ENCODE results near the gene EVX1.

EVX1 gene

DNA sequence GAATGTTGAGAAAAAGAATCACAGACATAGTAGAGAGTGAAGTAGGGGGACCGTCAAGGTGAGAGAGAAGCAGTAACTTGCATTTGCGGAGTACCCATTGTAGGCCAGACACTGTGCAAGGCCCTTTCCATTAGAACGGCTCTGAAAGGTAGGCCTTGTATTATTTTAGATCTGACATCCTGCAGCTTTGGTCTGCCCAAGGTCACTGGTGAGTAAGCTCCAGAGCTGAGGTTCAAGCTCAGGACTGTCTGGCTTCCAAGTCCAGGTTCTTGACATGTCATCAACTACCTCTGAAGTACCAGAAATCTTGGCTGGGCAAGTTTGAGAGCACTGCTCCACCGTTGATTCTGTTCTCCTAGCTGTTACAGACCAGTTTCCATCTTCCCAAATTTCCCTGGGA is 13.2 kb upstream of the EVX1 start:
- no peak for DNase-seq (ENCODE audit: low read depth in 3 of 3)

- DNase-seq (ENCODE audit: low read depth in 3 of 3) = no peak
These were observed 7.0 kb upstream of the EVX1 start for GRCh38 chr7:27235387-27236311.

GRCh38 chr7:27237735-27238334 is 4.8 kb upstream of the EVX1 start:
- no peak for DNase-seq (ENCODE audit: low read depth in 3 of 3)

DNA sequence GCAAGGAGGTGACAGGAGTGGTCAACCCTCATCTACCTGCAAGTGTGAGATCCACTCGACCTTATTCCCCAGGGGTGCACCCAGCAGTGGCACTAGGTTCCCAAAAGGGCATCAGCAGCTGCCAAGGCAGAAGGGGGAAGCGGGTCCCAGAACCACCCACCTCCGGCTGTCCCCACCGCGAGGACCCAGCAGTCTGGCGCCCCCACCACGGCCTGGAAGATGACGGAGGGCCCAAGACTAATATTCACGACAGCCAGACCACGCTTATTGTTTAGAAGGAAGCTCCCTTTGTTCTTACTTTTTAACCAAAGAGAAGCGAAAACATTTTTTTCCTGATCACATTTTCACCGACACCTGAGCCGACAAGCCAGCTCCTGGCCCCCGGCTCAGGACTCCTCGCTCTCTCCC is 3.6 kb upstream of the EVX1 start:
- DNase-seq (ENCODE audit: low read depth in 3 of 3) = no peak

DNA sequence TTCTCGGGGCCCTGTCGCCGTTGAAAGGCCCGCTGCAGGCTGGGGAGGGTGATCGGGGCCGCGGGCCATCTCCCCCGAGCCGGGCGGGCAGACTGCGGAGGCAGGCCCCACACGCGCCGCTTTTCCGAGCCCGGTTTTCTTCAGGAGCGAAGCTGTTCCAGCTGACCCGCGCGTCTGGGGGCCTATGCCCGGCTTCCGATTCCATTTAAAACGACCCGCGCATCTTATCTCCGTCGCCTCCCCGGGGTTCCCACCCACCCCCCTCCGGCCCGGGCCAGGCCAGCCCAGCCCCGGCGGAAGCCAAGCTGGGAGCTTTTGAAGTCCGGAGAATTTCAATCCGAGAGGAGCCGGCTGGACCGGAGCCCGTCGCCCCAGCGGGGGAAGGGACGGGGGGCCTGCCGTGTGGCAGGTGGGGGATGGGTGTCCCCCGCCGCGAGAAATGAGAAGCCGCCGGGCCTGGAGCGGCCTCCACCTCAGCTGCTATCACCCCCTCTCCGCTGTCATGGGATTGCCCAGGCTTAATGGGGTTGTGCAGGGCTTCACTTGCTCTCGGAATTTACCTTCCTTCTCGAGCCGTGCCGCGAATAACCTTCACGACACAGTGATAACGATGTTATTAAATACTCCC is 3.1 kb upstream of the EVX1 start:
- DNase-seq (ENCODE audit: low read depth in 3 of 3) = no peak

- DNase-seq (ENCODE audit: low read depth in 3 of 3) = no peak
These were observed 2.4 kb upstream of the EVX1 start for GRCh38 chr7:27240015-27240731.

GRCh38 chr7:27241189-27242056 is 1.2 kb upstream of the EVX1 start:
- no peak for DNase-seq (ENCODE audit: low read depth in 3 of 3)

GRCh38 chr7:27242154-27242553 is 448 bp upstream of the EVX1 start:
- DNase-seq (ENCODE audit: low read depth in 3 of 3) = no peak

GRCh38 chr7:27243340-27244163 is 950 bp downstream of the EVX1 start:
- no peak for DNase-seq (ENCODE audit: low read depth in 3 of 3)

DNA sequence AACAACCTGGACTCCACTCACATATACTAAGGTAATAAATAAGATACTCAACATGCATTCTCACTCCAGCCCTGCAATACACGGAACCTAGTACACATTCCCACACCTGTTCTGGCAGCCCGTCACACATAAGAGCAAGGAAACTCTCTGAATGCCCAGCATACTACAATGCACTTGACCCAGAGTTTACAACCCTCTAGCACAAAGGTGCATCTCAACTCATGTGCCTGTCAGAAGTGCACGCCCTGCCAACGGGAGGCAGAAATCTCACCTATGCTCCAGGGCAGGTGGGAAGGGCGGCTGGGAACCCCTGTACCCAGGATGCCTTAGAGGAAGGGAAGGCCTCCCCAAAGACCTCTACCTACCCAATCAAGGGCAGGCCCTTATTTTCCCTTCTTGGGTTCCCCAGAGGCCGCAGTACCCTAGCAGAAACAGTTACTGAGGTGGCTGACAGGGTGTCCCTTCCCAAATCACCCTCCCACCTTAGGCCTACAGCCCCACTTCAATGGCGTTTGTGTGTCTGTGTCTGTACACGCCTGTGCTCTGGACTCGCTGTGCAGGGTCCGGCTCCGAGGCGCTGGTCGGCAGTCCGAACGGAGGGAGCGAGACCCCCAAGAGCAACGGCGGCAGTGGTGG is 2.0 kb downstream of the EVX1 start:
- DNase-seq (ENCODE audit: low read depth in 3 of 3) = no peak

DNA sequence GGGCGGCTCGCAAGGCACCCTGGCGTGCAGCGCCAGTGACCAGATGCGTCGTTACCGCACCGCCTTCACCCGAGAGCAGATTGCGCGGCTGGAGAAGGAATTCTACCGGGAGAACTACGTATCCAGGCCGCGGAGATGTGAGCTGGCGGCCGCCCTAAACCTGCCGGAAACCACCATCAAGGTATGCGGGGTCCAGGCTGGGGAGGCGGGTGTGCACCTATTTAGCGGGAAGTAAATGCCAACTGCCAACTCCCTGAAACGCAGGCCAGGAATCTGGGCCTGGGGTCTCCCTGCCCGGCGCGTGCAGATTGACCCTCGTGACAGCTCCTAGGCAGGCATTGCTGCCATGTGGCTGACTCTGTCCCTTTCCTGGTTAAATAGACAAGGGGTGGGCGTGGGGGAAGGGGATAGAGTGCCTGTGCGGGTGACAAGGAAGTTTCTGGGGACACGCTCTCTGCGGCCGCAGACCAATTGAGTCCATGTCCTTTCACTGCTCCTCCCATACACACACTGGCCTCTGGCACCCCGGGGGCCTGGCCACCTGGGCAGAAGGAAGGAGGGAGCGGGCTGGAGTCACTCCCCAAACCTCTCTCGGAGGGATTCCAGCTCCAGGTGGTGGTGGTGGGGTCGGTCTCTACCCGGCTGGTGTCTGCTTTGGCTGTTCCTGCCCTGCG is 2.7 kb downstream of the EVX1 start:
- no peak for DNase-seq (ENCODE audit: low read depth in 3 of 3)

GRCh38 chr7:27245798-27246691 is 3.4 kb downstream of the EVX1 start:
- DNase-seq (ENCODE audit: low read depth in 3 of 3) = no peak

GRCh38 chr7:27247000-27247399 is 4.4 kb downstream of the EVX1 start:
- DNase-seq (ENCODE audit: low read depth in 3 of 3) = no peak

DNA sequence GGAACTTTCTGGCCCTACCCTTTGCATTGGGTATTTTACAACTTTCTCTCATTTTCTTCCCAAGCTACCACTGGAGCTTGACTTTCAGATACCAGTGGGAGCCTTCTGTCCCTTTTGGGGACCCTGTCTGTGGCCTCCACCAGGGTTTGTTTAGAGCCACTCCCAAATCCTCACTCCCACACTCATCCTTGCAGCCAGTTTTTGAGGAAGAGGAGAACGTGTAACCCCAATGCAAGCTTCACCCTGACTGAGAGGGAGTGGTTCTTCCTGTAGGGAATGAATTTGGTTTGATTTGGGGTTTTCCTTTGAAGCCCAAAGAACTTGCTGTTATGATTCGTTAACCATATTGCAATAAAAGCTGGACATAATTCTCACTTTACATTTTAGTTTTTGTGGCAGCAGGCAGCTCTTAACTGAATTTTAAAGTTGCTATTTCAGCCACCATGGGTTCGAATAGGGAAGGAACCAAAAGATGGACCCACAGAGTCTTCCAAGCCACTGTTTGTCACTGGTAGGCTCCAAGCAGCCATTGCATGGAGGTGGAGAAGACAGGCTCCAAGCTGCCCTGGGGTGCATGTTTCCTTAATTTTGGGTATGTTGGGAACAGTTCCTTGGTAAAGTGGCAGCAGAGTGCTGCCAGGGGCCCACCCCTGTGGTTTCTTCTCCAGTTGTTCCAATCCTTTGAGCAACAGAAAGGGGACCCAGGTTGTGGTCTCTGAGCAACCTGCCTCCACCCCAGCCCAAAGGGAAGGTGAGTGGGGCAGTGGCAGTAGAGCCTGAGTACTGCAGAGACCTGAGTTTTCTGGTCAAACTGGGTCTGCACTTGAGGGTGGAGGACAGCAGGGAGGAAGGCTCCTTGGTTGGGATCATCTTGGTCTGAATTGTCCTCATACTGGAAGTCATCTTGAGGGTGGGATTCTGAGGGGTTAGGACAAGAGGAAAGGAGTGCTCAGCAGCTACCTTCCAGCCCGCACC is 5.1 kb downstream of the EVX1 start:
- DNase-seq (ENCODE audit: low read depth in 3 of 3) = no peak

- DNase-seq (ENCODE audit: low read depth in 3 of 3) = no peak
These were observed 5.8 kb downstream of the EVX1 start for GRCh38 chr7:27248427-27248806.

DNA sequence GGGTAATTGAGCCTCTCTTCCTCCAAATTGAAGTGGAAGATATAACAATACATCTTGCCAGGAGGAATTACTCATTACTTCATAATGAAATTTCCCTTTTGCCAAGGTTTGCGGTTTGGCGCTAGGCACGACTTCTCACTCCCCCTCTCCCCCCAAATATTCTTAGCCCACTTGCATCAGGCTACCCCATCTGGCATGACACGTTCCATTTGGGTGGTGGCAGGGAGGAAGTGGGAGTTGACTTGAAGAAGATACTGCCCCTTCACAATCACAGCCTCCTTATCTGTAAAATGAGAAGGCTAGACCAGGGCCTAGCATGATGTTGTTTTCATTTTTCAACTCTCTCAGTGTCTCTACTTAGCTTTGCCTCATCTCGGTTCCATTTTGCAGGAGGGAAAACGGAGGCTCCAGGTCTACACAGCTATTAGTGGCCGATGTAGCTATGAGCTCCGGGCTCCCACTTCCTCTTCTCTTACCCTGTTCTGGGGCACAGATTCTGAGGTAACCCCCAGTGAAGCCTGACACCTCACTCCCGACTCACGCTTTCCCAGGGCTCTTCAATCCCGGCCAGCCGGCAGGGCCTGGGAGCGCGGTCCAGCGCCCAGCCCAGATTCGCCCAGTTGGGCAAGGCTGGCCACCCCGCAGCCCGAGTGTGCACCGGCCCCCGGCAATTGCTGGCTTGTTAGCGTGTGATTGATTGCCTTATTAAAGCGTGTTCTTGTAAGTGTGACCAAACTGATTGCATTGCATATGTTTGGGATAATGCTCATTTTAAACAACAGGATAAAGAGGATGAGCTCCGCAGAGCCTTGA is 6.5 kb downstream of the EVX1 start:
- no peak for DNase-seq (ENCODE audit: low read depth in 3 of 3)
